HG03135 (cell line): ENCODE data around the gene TACR2.
A peak's percentile ranks its signal among the peaks of the same experiment; 100 is the strongest.

Experiments used
- ATAC-seq: cut with Tn5 transposase; IDR thresholded peaks from one replicate; pipeline ENCODE4 v1.9.1; 2021; ENCODE audit warnings: mild to moderate bottlenecking, moderate library complexity; ENCODE audit not compliant: unreplicated experiment

The TACR2 gene

DNA sequence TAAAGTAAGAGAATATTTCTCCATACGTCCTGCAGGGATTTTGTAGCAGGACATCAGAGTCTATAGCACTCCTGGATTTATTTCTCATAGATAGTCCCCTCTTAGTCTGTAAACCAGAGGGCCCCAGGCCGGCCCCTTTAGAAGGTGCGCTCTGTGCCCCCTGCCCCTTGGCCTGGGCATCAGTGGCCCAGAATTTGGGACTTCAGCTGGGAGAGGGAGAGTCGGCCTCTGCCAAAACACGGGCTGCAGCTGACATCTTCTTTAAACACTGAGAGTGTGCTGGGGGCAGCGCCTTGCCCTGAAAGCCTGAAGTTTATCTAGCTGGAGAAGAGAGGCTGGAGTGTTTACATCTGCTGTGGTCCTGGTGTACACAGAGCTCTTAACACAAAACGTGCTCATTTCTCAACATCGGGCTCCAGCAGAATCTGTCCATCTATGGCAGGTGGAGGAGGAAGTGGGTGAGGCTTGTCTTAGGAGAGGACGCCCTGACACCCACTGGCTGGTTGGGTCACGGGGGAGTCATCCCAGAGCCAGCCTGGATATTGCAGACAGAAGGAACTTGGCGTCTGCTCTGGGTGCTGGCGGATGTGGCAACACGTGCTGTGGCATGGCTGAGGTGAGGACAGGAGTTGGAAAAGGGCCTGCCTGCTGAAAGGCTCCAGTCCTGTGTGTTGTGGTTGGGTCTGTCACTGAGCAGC, 5.0 kb upstream of the TACR2 start:
- ATAC-seq, result no peak

DNA sequence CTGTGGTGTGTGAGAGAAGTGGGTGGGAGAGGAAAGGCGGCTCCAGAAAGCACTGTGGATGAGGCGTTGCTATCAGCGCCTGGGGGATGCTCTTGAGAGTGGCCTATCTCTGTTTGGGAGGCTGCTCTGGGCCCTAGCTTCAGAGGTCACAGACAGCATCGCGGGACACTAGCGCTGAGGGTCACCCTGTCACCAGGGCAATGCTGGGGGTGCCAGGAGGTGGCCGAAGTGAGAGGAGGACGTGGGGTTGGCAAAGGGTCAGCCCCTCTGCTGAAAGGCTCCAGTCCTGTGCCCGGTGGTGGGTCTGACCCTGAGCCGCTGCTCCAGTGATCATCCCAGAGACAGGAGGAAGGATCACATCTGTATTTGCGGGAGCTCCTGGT, 3.0 kb upstream of the TACR2 start:
- no peak for ATAC-seq

- ATAC-seq, result no peak
Measured at GRCh38 chr10:69419096-69419743, 2.5 kb upstream of the TACR2 start.

DNA sequence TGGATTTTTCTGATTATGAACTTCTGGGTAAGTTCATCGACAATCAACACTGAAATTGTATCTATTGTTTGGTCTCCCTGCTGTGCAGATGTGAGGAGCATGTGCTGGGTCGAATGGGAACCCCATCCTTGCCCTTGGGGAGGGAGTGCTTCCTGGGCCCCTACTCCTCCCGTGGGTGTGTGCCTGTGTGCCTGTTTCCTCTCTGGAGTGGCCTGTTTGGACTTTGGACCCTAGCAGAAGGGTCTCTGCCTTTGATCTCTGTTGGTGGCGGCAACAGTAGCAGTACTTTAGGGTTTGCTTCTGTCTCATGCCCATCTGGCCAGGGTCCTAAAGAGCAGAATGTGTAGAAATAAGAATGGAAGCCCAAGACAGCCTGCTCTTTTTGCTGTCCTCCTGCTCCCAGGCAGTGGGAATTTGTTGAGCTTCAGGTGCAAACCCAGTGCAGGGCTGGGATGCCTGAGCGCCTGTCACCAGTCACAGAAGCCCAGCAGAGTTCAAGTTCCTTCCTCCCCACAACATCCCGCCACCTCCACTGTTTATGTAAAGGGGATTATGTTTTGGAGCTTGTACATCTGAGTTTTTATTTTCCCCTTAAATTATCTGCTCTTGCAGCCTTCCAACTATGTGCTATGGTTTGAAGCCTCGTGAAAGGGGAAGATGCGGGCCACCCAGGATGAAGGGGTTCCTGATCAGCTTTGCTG, 1.5 kb upstream of the TACR2 start:
- ATAC-seq, result no peak

GRCh38 chr10:69417542-69417941, 824 bp upstream of the TACR2 start:
- no peak for ATAC-seq

- ATAC-seq, result no peak
Measured at GRCh38 chr10:69415951-69416350, 767 bp downstream of the TACR2 start.

GRCh38 chr10:69415049-69415448, 1.7 kb downstream of the TACR2 start:
- ATAC-seq, result no peak

DNA sequence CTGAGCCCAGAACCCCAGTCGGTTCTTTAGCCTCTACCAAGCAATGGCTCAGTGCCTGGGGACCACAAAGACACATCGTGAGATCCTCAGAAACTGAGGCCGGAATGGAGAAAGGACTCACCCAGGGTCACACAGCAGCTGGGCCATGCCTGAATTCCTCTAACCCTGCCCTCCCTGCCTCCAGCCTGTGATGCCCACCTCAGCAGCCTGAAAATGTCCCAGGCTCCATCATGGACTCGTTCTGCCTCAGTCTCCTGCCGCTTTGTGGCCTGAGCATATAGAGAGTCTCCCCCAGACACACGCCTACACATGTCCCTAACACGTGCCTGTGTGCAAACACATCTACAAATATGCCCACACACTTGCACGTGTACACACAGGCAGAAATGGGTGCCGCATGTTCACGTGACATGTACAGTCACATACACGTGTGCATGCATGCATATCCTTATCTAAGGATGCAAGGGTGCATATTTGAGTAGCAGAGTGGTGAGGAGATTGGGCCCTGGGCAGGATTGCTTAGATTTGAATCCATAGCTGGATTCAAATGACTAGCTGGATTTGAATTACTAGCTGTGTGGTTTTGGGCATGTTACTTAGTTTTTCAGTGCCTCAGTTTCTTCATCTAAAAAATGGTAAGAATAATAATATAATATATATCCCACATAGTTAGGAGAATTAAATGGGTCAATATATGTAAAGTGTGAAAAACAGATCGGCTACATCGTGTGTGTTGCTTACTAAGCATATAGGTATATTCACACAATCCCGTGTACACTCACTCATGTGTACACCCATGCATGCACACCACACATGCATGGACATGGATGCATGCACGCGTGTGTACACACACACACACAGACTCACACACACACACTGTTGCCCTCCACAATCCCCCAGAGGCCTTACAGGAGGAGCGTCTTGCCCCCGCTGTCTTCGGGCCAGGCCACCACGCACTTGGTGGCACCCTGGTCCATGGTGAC, 2.4 kb downstream of the TACR2 start:
- no peak for ATAC-seq

GRCh38 chr10:69413221-69413865, 3.4 kb downstream of the TACR2 start:
- no peak for ATAC-seq

DNA sequence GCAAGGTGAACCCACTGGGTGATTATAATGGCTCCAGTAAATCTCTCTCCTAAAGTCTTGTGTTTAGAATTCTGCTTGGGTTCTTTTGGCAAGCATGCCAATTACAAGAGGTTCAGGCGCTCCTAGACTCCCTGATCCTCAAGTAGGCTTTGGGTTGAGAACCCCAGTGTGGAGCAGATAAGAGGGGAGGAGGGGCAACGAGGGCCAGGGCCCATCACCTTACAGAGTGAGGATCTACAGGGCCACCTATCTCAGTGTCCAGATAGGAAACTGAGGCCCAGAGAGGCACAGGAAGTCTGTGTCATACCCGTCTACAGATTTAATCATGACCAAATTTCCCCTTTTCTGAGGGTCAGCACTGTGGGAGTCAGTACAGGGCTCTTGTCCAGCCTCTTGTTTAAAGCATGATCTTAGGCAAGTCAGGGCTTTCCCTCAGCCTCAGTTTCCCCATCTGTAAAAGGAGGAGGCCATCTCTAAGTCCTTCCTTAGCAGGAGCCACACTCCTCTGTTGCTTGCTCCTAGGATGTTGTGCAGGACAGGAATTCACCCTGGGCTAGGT, 4.4 kb downstream of the TACR2 start:
- no peak for ATAC-seq

- ATAC-seq, result no peak
Measured at GRCh38 chr10:69411476-69411875, 5.2 kb downstream of the TACR2 start.

DNA sequence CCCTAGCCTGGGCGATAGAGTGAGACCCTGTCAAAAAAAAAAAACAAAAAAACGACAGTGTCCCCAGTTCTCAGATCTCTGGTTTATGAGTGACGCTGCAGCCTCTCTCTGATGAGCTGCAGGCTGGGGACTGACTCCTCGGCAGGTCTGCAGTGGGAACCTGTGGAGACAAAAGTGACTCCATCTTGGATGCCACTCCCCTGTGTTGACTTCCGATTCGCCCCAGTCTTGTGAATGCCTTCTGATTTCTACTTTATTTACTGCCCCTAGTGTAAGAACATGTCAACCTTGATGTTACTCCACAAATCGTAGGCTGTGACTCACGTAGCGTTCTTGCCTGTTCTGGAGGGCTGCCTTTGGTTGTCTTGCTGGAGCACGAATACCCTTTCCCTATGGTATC, 6.2 kb downstream of the TACR2 start:
- no peak for ATAC-seq

GRCh38 chr10:69409968-69410367, 6.8 kb downstream of the TACR2 start:
- ATAC-seq, result peak; percentile 38

DNA sequence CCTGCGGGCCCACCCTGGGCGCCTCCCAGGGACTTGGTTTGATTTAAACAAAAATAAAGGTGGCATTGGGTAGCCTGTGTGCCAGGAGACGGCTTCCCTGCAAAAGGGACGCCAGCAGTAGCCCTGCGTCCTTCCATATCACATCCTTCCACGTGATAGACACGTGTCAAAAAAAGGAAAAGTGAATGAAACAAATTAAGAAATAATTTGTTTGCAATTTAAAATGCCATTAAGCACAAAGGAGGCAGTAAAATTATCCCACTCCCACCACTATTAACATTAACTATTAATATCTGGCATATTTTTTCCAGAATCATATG, 7.6 kb downstream of the TACR2 start:
- ATAC-seq, result no peak

DNA sequence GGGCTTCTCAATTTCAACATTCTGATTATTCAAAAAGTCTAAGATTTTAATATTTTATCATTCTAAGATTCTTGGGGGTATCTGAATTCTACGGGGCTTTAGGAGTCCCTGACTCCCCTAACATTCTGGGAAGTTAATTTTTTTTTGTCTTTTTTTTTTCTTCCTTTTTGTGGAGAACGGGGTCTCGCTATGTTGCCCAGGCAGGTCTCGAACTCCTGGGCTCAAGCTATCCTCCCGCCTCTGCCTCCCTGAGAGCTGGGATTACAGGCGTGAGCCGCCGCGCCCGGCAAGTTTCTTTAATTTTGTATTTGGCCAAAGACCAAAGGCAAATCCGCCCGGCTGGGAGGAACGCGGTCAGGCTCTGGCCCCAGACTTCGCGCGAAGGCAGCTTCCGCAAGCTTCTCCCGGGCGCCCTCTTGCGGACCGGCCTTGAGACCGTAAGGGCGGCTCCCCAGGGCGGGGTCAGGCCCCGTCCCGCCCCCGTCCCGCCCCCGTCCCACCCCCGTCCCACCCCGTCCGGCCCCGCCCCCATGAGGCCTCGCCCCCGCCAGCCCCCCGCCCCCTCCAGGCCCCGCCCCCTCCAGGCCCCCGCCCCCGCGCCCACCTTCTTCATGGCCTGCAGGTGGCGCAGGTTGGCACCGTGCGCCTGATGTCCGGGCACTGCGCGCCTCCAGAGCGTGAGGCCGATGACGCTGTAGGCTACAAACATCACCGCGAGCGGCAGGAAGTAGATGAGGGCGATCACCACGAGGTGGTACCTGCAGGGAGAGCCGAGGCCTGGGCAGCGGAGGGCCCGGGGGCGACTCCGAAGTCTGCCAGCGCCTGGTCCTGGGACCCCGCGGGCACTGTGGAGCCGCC, 8.2 kb downstream of the TACR2 start:
- peak; percentile 80 for ATAC-seq

DNA sequence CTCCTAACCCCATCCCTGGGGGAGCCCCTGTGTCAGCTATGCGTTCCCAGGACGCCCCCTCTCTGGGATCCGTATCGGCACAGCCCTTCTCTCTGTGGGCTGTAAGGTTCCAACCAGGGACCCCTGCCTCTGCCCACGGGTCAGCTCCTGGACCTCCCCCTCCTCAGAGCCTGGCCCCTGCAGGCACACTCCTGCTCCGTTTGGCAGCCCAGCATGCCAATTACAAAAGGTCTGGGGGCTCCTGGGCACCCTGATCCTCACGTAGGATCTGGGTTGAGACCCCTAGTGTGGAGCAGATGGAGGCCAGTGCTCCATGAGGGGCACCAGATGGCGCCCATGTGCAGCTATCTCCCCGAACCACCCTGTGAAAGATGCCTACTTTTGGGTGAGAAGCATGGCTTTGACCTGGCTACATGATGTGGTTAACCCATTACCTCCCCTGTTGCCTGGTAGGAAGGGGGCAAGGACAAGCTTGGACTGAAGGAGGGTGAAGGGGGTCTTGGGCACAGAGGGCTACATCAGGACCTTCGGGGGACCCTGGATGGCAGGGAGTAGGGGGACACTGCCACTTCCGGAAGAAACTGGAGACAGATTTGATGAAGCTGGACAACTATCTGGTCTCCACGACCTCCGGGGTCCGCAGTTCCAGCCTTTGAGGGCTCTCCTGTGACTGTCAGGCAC, 9.0 kb downstream of the TACR2 start:
- ATAC-seq, result no peak

- ATAC-seq, result no peak
Measured at GRCh38 chr10:69406816-69407580, 9.7 kb downstream of the TACR2 start.

- no peak for ATAC-seq
Measured at GRCh38 chr10:69406302-69406811, 10.4 kb downstream of the TACR2 start.
